ENCODE data around the gene BRI3. TPM values are rescaled to one million over a fixed set of nuclear protein-coding genes. Genes with fewer than 3 reads are reported as not detected.

Gene BRI3
- total and polyA plus RNA-seq, 2 of the 13 experiments (the other 11 are each of a cell fraction or from before 2014, with no cell fraction given), result 54.0 to 103 TPM

- TF ChIP-seq NFAT5 (CRISPR knock-in tag; IDR thresholded peaks at IDR 0.05), result 0 out of 2 replicates have a peak, but pooled peaks have one; percentile 17
- TF ChIP-seq ZFX (CRISPR knock-in tag; IDR thresholded peaks at IDR 0.05; ENCODE audit: low read depth), result peak; percentile 79
- 0 out of 2 replicates have a peak, but pooled peaks have one; percentile 38 for TF ChIP-seq MED1 (CRISPR knock-in tag; IDR thresholded peaks at IDR 0.05)
- peak; percentile 49; the same call in 1 of the 2 replicates for TF ChIP-seq NR2F2 (IDR thresholded peaks at IDR 0.05; ENCODE audit: borderline replicate concordance, low read depth)
- TF ChIP-seq MXI1 (IDR thresholded peaks at IDR 0.05; ENCODE audit: borderline replicate concordance, low read depth, low read length), result 0 out of 3 replicates have a peak, but pooled peaks have one; percentile 41
- peak; percentile 70 for TF ChIP-seq ZFY (CRISPR knock-in tag; IDR thresholded peaks at IDR 0.05)
- no peak for TF ChIP-seq HOXA5 (CRISPR knock-in tag; IDR thresholded peaks at IDR 0.05)
- 0 out of 4 replicates have a peak, but pooled peaks of 1 of the 2 experiments have one; percentile 57 for TF ChIP-seq KLF16 (CRISPR knock-in tag; IDR thresholded peaks at IDR 0.05)
- no peak for TF ChIP-seq KLF15 (CRISPR knock-in tag; IDR thresholded peaks at IDR 0.05; ENCODE audit: borderline replicate concordance)
- no peak for TF ChIP-seq NCOA5 (CRISPR knock-in tag; IDR thresholded peaks at IDR 0.05)
- TF ChIP-seq POGZ (CRISPR knock-in tag; IDR thresholded peaks at IDR 0.05), result no peak
- no peak for TF ChIP-seq ZBTB40 (IDR thresholded peaks at IDR 0.05)
- TF ChIP-seq ZBTB40 (CRISPR knock-in tag; IDR thresholded peaks at IDR 0.05), result 0 out of 2 replicates have a peak, but pooled peaks have one; percentile 40
- peak; percentile 52 for TF ChIP-seq GABPB1 (CRISPR knock-in tag; IDR thresholded peaks at IDR 0.05)
These were observed at the start of gene BRI3 (continued) for GRCh38 chr7:98280791-98281756.
